Stimulated activated CD8-positive, alpha-beta memory T cell treated with anti-CD3 and anti-CD28 coated beads, Interleukin-12 subunit alpha, Interleukin-12 subunit beta, amount 100 ng/mL, for 4 hours (primary cell): ENCODE data around the gene CHTF8.

ENCODE experiments used
- DNase-seq: peaks from one replicate; pipeline ENCODE4 v3.0.0-alpha.2; 2020; ENCODE audit warnings: low read depth

The CHTF8 gene

GRCh38 chr16:69085032-69085695 is 47.2 kb downstream of the CHTF8 start:
- no peak for DNase-seq

- DNase-seq: no peak
These were observed 48.1 kb downstream of the CHTF8 start for GRCh38 chr16:69084289-69084688.

DNA sequence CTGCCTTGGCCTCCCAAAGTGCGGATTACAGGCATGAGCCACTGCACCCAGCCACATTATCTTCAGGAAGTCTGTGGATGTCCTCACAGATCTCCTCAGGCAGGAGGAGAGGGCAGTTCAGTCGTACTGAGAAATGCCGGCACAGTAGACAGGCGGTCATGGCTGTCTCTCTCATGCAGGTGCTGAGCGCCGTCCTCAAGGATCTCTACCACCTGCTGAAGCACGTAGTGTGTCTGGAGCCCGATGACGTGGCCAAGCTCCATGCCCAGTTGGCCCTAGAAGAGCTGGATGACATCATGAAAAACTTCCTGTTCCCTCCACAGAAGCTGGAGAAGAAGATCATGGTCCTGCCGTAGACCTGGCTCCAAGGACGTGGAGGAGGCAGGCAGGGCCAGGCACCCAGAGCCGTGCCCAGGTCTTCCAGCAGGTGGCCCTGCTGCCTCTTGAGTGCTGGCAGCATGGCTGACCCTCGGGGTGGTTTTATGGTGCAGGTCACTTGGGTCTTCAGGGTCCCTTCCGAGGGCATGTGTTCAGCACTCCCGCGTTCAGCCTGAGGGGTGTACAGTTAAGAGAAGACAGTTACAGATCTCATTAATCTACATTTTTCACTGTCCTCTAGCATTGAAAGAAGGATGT is 49.0 kb downstream of the CHTF8 start:
- DNase-seq: no peak

DNA sequence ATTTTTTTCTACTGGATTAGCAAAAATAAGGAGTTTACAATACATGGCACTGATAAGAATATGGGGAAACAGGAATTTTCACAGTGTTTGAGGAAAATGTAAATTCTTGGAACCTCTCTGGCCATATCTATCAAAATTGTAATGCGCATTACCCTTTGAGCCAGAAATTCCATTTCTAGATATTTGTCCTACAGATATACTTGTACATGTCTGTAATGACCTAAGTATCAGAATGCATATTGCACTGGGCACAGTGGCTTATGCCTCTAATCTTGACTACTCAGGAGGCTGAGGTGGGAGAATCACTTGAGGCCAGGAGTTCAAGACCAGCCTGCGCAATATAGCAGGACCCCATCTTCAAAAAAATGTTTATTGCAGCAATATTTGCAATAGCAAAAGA is 52.7 kb downstream of the CHTF8 start:
- no peak for DNase-seq

- DNase-seq: no peak
These were observed 54.3 kb downstream of the CHTF8 start for GRCh38 chr16:69078073-69078472.

- no peak for DNase-seq
These were observed 55.1 kb downstream of the CHTF8 start for GRCh38 chr16:69077251-69077650.

DNA sequence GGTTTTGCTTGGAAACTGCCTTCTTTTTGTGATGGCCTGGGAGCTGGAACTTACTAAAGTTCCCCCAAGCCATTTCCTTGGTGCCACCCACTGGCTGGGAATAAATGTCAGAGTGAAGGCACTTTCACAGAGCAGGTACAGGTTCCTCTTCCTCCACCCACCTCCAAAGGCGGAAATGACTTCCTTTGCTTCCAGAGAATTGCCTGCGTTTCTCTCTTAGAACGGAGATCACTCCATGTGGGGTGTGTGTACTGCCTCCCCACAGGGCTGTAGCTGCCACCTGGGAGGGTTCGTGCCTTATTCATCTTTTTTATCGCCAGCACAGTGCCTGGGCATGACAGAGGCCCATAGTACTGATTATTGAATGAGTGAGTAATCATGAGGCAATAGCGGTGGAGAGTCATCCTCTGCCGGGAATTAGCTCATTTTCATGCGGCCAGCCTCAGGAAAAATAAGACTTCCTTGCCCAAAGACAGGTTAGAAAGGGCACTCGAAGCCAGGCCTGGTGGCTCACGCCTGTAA is 59.1 kb downstream of the CHTF8 start:
- DNase-seq: no peak

DNA sequence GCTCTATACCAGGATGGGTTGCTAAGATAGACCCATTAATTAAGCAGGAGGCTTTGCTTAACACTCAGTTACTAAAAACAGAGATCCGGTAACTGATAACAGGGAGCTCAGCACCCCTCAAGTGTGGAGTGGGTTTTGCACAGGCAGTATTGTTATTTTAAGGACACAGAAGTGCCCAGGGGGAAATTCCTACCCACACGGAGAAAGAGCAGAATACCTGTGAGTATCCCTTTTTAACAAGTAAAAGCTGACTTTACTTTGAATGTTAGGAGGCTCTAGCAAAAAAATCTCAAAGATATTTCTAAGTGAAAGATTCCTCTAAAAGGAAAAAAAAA is 59.8 kb downstream of the CHTF8 start:
- no peak for DNase-seq

- DNase-seq: no peak
These were observed 61.4 kb downstream of the CHTF8 start for GRCh38 chr16:69071036-69071435.

DNA sequence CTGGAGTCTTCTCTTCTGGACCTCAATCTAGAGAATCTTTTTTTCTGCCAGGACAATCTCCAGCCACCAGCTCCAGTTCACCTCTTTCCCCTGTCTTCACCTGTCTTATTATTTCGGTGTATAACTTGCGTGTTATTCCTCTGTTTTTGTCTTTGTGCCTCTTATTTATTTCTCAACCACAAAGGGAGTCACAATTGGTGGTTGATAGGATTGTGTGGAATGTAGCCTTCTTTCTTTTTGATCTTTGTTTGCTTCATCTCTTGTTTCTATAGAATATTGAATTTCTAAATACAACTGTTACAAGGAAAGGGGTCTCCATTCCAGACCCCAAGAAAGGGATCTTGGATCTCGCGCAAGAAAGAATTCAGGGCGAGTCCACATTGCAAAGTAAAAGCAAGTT is 62.9 kb downstream of the CHTF8 start:
- no peak for DNase-seq
